ENCODE results near the gene DMXL1. TPM values are rescaled to one million over a fixed set of nuclear protein-coding genes. Genes with fewer than 3 reads are reported as not detected.

Gene DMXL1
- polyA plus RNA-seq, 1 of the 3 experiments (the other 2 are of a cell fraction): 6.6 TPM

- no peak overlapping the region for H3K27ac ChIP-seq (ENCODE audit: low read depth in 2 of 2, low read length in 1 of 2)
- H3K36me3 ChIP-seq (replicated peaks in 1 of 2; ENCODE audit: control insufficient read depth in 1 of 2, insufficient read depth in 2 of 2, low read length in 1 of 2): no peaks in the 10 kb centered on the region
- H3F3A ChIP-seq (replicated peaks; ENCODE audit: insufficient read depth): no peaks in the 10 kb centered on the region
- DNase-seq: no peak
- no peak overlapping the region for H3K4me2 ChIP-seq
- TF ChIP-seq JUND (IDR thresholded peaks at IDR 0.05): no peak
- TF ChIP-seq PBX3 (IDR thresholded peaks at IDR 0.05): no peak
- TF ChIP-seq EP300 (IDR thresholded peaks at IDR 0.05; ENCODE audit: borderline replicate concordance in 1 of 2, low read depth in 1 of 2, low read length in 1 of 2): no peak
- CTCF ChIA-PET: interaction anchor here (1.5 to 3.1 kb wide), 2 partner anchors 71 to 352 kb away, joined by 5 to 8 read pairs; partner anchors contain the start of gene DTWD2
- no peaks in the 10 kb centered on the region for H3K9me3 ChIP-seq
- H3K79me2 ChIP-seq (ENCODE audit: insufficient read depth): no peaks in the 10 kb centered on the region
- H3K4me3 ChIP-seq (ENCODE audit: low read depth in 2 of 2, low read length in 1 of 2): no peak overlapping the region
- no peaks in the 10 kb centered on the region for H4K20me1 ChIP-seq (ENCODE audit: insufficient read depth)
- no peaks in the 10 kb centered on the region for H3K27me3 ChIP-seq (ENCODE audit: insufficient read depth)
- no peak overlapping the region for H3K9ac ChIP-seq
- H2AFZ ChIP-seq (ENCODE audit: low read depth): no peak overlapping the region
- H3K4me1 ChIP-seq (ENCODE audit: control insufficient read depth in 1 of 2, insufficient read depth in 2 of 2, low read depth in 1 of 2, low read length in 1 of 2): no peaks in the 10 kb centered on the region; a peak in 1 of 4 replicates
- no peaks in the 10 kb centered on the region for H3K9me2 ChIP-seq
- POLR2A ChIA-PET: no interaction called here
Measured at GRCh38 chr5:119058979-119059529, 11.8 kb upstream of the DMXL1 start.

- no peak overlapping the region for H3K9ac ChIP-seq
- H3K36me3 ChIP-seq (replicated peaks in 1 of 2; ENCODE audit: control insufficient read depth in 1 of 2, insufficient read depth in 2 of 2, low read length in 1 of 2): no peaks in the 10 kb centered on the region
- no peak for DNase-seq
- H3K27ac ChIP-seq (ENCODE audit: low read depth in 2 of 2, low read length in 1 of 2): no peak overlapping the region
- H3K27me3 ChIP-seq (ENCODE audit: insufficient read depth): no peaks in the 10 kb centered on the region
- H3F3A ChIP-seq (replicated peaks; ENCODE audit: insufficient read depth): no peaks in the 10 kb centered on the region
- ChIA-PET CTCF (interaction anchor here (1.5 to 3.1 kb wide), 2 partner anchors 72 to 351 kb away, joined by 5 to 8 read pairs; partner anchors contain the start of gene DTWD2), POLR2A (no interaction called here)
- H3K4me1 ChIP-seq (ENCODE audit: control insufficient read depth in 1 of 2, insufficient read depth in 2 of 2, low read depth in 1 of 2, low read length in 1 of 2): no peaks in the 10 kb centered on the region; a peak in 1 of 4 replicates
- H4K20me1 ChIP-seq (ENCODE audit: insufficient read depth): no peaks in the 10 kb centered on the region
- H3K4me2 ChIP-seq: no peak overlapping the region
- H3K9me2 ChIP-seq: no peaks in the 10 kb centered on the region
- 0 out of 2 replicates have a peak overlapping the region, but pooled peaks have one; percentile 63 for H2AFZ ChIP-seq (ENCODE audit: low read depth)
- H3K9me3 ChIP-seq: no peaks in the 10 kb centered on the region
- H3K79me2 ChIP-seq (ENCODE audit: insufficient read depth): no peaks in the 10 kb centered on the region
- no peak overlapping the region for H3K4me3 ChIP-seq (ENCODE audit: low read depth in 2 of 2, low read length in 1 of 2)
- TF ChIP-seq ZBTB33 (IDR thresholded peaks at IDR 0.05; ENCODE audit: borderline replicate concordance, low read depth): no peak
- no peak for TF ChIP-seq TEAD4 (IDR thresholded peaks at IDR 0.05; ENCODE audit: borderline replicate concordance, insufficient read depth)
- TF ChIP-seq EZH2phosphoT487 (IDR thresholded peaks at IDR 0.05; ENCODE audit: borderline replicate concordance, low read depth): no peak
- TF ChIP-seq EP300 (IDR thresholded peaks at IDR 0.05; ENCODE audit: borderline replicate concordance in 1 of 2, low read depth in 1 of 2, low read length in 1 of 2): no peak
- TF ChIP-seq SMC3 (IDR thresholded peaks at IDR 0.05; ENCODE audit: low read depth, low read length): no peak
- no peak for TF ChIP-seq NRF1 (IDR thresholded peaks at IDR 0.05; ENCODE audit: low read depth, low read length)
- no peak for TF ChIP-seq SIN3A (IDR thresholded peaks at IDR 0.05; ENCODE audit: borderline replicate concordance, low read depth, low read length)
- no peak for TF ChIP-seq GABPA (IDR thresholded peaks at IDR 0.05; ENCODE audit: low read depth)
- TF ChIP-seq CTCF (IDR thresholded peaks at IDR 0.05): no peak
- no peak for TF ChIP-seq YY1 (IDR thresholded peaks at IDR 0.05; ENCODE audit: low read depth)
- no peak for TF ChIP-seq REST (IDR thresholded peaks at IDR 0.05; ENCODE audit: low read depth, low read length)
- TF ChIP-seq PBX3 (IDR thresholded peaks at IDR 0.05): no peak
- TF ChIP-seq POLR2AphosphoS5 (IDR thresholded peaks at IDR 0.05; ENCODE audit: low read depth, low read length): no peak
- no peak for TF ChIP-seq USF1 (IDR thresholded peaks at IDR 0.05; ENCODE audit: borderline replicate concordance, low read depth)
Measured at GRCh38 chr5:119059740-119060255, 11.1 kb upstream of the DMXL1 start.
